A673 (cell line): ENCODE data around the gene BMPR1B.

Source experiments
- EZH2 ChIP-seq: fragments of 200-600 bp; sonication (generic); IDR thresholded peaks from 2 replicates; pipeline ENCODE4 v1.6.1; 2017; ENCODE audit warnings: borderline replicate concordance, low read depth, mild to moderate bottlenecking, mixed read lengths, antibody characterized with exemption, low read length; ENCODE audit not compliant: poor library complexity, severe bottlenecking
- TF ChIP-seq, protein P1 (sequence below): fragments of 300-800, 200-600 bp; sonication (generic); conservative IDR thresholded peaks from 2 replicates; pipeline ENCODE4 v1.5.1; 2017; ENCODE audit warnings: low read depth, mild to moderate bottlenecking, antibody characterized with exemption, low read length, moderate library complexity, mixed read lengths

DNA sequence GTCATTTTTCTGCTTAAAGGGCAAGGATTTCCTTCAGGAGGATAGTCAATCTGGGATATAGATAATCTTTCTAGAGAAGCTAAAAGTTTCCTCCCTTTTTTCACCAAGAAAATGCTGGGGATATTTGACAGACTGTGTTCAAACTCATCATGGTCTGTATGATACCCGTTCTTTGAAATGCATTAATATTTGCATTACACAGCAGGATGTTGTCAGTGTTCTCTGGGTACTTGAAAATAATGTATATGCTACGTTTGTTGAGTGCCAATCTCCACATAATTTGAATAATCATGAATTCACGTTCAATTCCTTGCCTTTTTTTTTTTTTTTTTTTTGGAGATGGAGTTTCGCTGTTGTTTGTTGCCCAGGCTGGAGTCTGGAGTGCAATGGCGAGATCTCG, 18.0 kb upstream of the BMPR1B start:
- TF ChIP-seq, protein P1, sequence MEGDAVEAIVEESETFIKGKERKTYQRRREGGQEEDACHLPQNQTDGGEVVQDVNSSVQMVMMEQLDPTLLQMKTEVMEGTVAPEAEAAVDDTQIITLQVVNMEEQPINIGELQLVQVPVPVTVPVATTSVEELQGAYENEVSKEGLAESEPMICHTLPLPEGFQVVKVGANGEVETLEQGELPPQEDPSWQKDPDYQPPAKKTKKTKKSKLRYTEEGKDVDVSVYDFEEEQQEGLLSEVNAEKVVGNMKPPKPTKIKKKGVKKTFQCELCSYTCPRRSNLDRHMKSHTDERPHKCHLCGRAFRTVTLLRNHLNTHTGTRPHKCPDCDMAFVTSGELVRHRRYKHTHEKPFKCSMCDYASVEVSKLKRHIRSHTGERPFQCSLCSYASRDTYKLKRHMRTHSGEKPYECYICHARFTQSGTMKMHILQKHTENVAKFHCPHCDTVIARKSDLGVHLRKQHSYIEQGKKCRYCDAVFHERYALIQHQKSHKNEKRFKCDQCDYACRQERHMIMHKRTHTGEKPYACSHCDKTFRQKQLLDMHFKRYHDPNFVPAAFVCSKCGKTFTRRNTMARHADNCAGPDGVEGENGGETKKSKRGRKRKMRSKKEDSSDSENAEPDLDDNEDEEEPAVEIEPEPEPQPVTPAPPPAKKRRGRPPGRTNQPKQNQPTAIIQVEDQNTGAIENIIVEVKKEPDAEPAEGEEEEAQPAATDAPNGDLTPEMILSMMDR, result no peak
- TF ChIP-seq EZH2, result no peak
